DMS79 (cell line): ENCODE measurements around the gene ARL10.

Source experiments
- DNase-seq: peaks from one replicate; lab custom pipeline; 2025; lab: John Stamatoyannopoulos, UW

The ARL10 gene

DNA sequence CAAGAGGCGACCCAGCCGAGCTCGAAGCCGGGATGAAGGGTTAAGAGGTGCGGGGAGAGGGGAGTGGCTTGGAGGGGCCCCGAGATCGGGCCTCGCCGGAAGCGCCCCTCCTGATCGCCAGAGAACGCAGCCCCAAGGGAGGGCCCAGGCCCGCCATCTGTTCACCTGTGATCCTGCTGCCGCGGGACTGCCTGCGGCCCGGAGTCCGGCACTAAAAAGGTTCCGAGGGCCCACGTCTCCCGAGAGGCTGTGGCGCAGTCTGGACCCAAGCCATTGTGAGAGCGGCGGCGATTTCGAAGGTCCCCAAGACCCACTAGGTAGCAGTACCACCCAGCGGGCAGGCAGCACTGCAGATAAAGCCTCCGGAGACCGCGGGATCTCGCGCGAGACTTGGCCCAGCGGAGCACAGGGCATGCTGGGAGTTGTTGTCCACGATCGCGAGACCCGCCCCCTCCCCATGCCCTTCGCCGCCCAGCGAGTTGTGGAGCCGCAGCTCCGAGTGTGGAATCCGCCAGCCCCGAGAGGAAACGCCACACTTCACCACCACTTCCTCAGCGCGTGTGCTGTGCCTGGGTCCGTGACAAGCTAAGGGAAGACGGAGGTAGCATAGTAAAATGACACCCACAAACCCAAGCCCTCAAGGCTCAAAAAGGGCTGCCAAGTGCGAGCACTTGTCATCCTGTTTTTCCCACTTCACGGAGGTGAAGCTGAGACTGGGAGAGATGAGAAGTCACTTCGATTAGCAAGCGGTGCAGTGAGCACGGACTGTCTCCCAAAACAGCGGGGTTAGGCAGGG, 3.7 kb upstream of the ARL10 start, which contains the start of gene KIAA1191:
Gene KIAA1191, minus strand, starts transcription at position 328 of the 796 bp plus-strand sequence. CDS start 2,256 bp downstream, outside the sequence.
- peak; percentile 41 for DNase-seq

DNA sequence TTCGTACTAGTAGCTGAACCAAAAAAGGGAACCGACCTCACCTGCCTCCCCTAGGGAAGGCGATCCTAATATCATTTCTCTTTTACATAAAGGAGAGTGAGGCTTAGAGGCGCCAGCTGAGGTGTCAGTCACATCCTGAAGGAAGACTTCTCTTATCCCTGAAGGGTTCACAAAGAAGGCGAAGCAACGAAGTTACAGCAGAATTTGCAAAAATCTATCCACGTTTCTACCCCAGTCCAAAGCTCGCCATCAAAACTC, 3.1 kb upstream of the ARL10 start:
- DNase-seq = no peak

GRCh38 chr5:176364765-176365350, 429 bp upstream of the ARL10 start:
- DNase-seq = no peak

- no peak for DNase-seq
Observed at GRCh38 chr5:176366232-176366894, 1.1 kb downstream of the ARL10 start.

DNA sequence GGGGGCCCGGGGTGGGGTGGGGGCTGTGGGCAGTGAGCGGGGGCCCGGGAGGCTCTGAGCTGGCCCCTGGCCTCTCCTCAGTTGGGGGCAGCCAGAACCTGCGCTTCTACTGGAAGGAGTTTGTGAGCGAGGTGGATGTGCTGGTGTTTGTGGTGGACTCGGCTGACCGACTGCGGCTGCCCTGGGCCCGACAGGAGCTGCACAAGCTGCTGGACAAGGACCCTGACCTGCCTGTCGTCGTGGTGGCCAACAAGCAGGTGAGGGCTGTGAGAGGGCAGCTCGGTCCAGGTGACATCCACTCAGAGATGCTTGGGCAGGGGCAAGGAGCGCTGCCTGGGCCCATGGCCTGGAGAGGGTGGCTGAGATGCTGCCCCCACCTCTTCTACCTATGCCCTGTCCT, 3.4 kb downstream of the ARL10 start:
- no peak for DNase-seq

- no peak for DNase-seq
Observed at GRCh38 chr5:176369934-176370711, 4.8 kb downstream of the ARL10 start.

GRCh38 chr5:176371621-176372539, 6.6 kb downstream of the ARL10 start:
- no peak for DNase-seq

GRCh38 chr5:176373100-176373818, 8.0 kb downstream of the ARL10 start:
- DNase-seq = no peak

DNA sequence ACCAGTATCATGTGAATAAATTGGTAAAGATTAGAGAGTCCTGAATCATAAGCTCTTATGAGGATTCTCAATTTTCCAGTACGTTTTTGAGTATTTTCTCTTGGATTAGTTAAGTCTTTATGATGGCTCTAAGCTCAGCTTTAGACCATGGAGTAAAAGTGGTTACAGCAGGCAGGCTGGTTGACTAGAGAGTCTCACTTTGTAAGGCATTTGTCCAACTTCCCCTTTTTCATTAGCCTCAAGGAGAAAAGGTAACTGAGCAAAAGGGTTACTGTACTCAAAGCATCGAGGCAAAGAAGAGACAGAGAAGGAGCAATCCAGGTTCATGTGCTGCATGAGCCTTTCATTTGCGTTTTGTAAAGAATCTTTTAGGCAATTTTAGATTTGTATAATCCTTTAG, 14.6 kb downstream of the ARL10 start:
- DNase-seq = no peak

DNA sequence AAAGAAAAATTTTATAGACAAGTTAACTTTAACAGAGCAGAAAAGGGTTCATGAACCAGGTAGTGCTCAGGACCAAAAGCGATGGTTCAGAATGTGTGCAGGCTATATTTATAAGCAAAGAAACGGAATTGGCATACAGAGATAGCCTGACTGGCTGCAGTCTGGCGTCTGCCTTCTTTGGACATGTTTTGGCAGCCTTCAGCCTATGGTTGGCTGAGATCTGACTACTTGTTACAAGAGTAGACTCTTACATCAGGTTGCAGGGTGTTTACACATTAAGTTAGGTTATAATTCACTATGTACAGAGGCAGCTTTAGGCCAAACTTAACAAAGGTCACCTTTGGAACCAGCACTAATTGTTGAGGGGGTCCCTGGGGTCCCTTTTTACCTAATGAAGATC, 16.1 kb downstream of the ARL10 start:
- no peak for DNase-seq

- DNase-seq = no peak
Observed at GRCh38 chr5:176381979-176382378, 16.7 kb downstream of the ARL10 start.

- DNase-seq = no peak
Observed at GRCh38 chr5:176382721-176383120, 17.4 kb downstream of the ARL10 start.

DNA sequence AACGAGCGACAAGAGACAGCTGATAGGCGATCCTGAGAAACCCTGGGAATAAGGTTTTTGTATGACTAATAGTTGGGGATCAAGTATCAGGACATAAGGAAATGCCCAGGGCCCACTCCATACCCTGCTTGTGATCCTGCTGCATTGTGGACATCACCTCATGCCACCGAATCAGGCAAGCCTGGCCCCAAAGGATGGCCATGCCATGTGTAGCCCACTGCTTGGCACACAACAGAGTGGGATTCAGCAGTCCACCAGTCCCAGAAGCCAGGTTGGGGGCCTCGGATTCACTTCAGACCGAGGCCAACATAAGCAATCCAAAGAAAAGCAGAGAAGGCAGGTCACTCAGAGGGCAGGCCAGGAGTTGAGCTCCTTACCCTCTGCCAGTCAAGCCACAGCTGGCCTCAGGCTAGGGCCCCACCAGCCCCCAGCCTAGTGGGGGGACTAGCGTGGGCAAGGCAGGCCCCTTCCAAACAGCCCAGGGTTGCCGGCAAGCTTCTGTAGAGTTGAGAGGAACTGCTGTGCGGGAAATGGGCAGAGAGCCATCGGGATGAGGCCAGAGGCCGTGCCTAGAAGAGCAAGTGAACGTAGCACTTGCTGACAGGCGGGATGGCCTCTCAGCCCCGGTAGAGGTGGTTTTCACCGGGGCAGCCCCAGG, 18.1 kb downstream of the ARL10 start:
- DNase-seq = no peak

GRCh38 chr5:176383961-176384360, 18.7 kb downstream of the ARL10 start:
- no peak for DNase-seq

GRCh38 chr5:176384366-176384930, 19.2 kb downstream of the ARL10 start:
- DNase-seq = no peak

GRCh38 chr5:176384991-176385390, 19.7 kb downstream of the ARL10 start:
- DNase-seq = no peak

- DNase-seq = no peak
Observed at GRCh38 chr5:176386491-176386890, 21.2 kb downstream of the ARL10 start.

DNA sequence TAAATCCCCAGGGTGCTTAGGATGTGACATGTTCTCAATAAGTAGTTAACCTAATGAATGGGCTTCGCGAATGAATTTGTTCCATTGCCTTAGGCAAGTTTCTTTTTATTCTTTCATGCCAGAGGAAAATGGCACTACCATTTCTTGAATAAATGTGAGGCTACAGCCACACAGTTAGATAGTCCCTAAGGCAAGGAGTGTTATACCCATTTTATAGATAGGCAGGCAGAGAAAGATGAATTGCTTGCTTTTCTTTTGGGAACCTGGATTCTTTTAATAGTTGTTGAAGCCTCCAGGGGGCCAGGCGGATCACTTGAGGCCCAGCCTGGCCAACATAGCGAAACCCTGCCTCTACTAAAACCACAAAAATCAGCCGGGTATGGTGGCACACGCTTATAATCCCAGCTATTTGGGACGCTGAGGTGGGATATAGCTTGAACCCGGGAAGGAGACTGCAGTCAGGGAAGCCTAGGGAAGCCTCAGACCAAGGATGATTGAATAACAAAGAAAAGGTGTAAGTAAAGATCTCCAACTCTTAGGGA, 22.2 kb downstream of the ARL10 start:
- DNase-seq = no peak

GRCh38 chr5:176388003-176388443, 22.7 kb downstream of the ARL10 start:
- DNase-seq = no peak
